NB4 (cell line): ENCODE measurements around the gene ANKRD11.

Source experiments
- MYC ChIP-seq: IDR thresholded peaks from 2 replicates; pipeline ENCODE4 v1.6.1; 2011; ENCODE audit warnings: low read depth, low read length
- POLR2A ChIP-seq: IDR thresholded peaks from 2 replicates; pipeline ENCODE4 v1.6.1; 2011; ENCODE audit warnings: mild to moderate bottlenecking; ENCODE audit not compliant: insufficient read length; ENCODE audit errors: extremely low read depth
- TF ChIP-seq, protein P1 (sequence below): IDR thresholded peaks from one replicate; pipeline ENCODE4 v1.5.1; 2012; ENCODE audit warnings: low read depth, low read length
- TF ChIP-seq, protein P2 (sequence below): IDR thresholded peaks from 2 replicates; pipeline ENCODE4 v1.6.1; 2011; ENCODE audit warnings: low read depth, low read length

DNA sequence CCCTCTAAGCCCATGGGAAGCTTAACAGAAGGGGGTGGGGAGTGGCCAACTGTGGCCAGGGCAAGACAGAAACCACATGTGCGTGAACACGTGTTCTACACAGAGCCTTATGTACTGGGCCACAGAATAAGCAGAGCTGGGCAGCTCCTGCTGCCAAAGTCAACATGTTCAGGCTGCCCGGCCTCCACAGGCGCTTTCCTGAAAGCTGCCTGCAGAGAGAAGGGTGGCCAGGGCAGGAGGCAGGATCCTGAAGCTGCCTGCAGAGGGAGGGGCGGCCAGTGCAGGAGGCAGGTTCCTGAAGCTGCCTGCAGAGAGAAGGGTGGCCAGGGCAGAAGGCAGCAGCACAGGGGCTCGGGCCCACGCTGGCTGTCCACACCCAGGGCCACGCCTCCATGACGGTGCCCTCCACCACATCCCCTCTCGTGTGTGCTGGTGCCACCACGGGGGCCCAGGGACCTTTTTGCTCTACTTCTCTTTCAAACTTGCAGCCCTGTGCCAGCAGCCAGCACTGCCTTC lies 79.5 kb downstream of the ANKRD11 start:
- TF ChIP-seq, protein P1, sequence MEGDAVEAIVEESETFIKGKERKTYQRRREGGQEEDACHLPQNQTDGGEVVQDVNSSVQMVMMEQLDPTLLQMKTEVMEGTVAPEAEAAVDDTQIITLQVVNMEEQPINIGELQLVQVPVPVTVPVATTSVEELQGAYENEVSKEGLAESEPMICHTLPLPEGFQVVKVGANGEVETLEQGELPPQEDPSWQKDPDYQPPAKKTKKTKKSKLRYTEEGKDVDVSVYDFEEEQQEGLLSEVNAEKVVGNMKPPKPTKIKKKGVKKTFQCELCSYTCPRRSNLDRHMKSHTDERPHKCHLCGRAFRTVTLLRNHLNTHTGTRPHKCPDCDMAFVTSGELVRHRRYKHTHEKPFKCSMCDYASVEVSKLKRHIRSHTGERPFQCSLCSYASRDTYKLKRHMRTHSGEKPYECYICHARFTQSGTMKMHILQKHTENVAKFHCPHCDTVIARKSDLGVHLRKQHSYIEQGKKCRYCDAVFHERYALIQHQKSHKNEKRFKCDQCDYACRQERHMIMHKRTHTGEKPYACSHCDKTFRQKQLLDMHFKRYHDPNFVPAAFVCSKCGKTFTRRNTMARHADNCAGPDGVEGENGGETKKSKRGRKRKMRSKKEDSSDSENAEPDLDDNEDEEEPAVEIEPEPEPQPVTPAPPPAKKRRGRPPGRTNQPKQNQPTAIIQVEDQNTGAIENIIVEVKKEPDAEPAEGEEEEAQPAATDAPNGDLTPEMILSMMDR = no peak
- TF ChIP-seq MYC = no peak
- no peak for TF ChIP-seq POLR2A
- TF ChIP-seq, protein P2, sequence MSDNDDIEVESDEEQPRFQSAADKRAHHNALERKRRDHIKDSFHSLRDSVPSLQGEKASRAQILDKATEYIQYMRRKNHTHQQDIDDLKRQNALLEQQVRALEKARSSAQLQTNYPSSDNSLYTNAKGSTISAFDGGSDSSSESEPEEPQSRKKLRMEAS = peak; percentile 86
